HG03066 (cell line): Measurements from ENCODE around the gene PCCA.
"Not testable (repeated sequence)": the region's sequence is repeated elsewhere in the genome, so short reads cannot be mapped to it uniquely, and the experiment has no call there.

ENCODE experiments used
- ATAC-seq: cut with Tn5 transposase; IDR thresholded peaks from one replicate; pipeline ENCODE4 v1.9.1; 2021; ENCODE audit warnings: low read depth; ENCODE audit not compliant: unreplicated experiment

PCCA gene

GRCh38 chr13:100178309-100178708 is 89.4 kb downstream of the PCCA start:
- no peak for ATAC-seq

GRCh38 chr13:100179276-100179675 is 90.4 kb downstream of the PCCA start:
- no peak for ATAC-seq

GRCh38 chr13:100182900-100183490 is 94.1 kb downstream of the PCCA start:
- no peak for ATAC-seq

- ATAC-seq, result no peak
Measured at GRCh38 chr13:100184095-100184494, 95.2 kb downstream of the PCCA start.

- no peak for ATAC-seq
Measured at GRCh38 chr13:100195568-100195967, 106.7 kb downstream of the PCCA start.

- no peak for ATAC-seq
Measured at GRCh38 chr13:100196375-100196774, 107.5 kb downstream of the PCCA start.

- ATAC-seq, result no peak
Measured at GRCh38 chr13:100197116-100197515, 108.2 kb downstream of the PCCA start.

GRCh38 chr13:100197591-100198365 is 108.9 kb downstream of the PCCA start:
- ATAC-seq, result no peak

- ATAC-seq, result no peak
Measured at GRCh38 chr13:100203696-100204367, 114.9 kb downstream of the PCCA start.

- ATAC-seq, result no peak
Measured at GRCh38 chr13:100208002-100208401, 119.1 kb downstream of the PCCA start.

GRCh38 chr13:100208626-100209025 is 119.7 kb downstream of the PCCA start:
- ATAC-seq, result no peak

- ATAC-seq, result no peak
Measured at GRCh38 chr13:100209857-100210825, 121.2 kb downstream of the PCCA start.

GRCh38 chr13:100211016-100211710 is 122.3 kb downstream of the PCCA start:
- ATAC-seq, result no peak

GRCh38 chr13:100212904-100213553 is 124.1 kb downstream of the PCCA start:
- no peak for ATAC-seq

- no peak for ATAC-seq
Measured at GRCh38 chr13:100213576-100213975, 124.7 kb downstream of the PCCA start.

GRCh38 chr13:100214886-100215285 is 126.0 kb downstream of the PCCA start:
- no peak for ATAC-seq

- ATAC-seq, result no peak
Measured at GRCh38 chr13:100221166-100221565, 132.3 kb downstream of the PCCA start.

GRCh38 chr13:100223966-100224530 is 135.2 kb downstream of the PCCA start:
- ATAC-seq, result not testable (repeated sequence)

- ATAC-seq, result no peak
Measured at GRCh38 chr13:100229603-100230002, 140.7 kb downstream of the PCCA start.
